Measurements from ENCODE around the gene PFKP. TPM values are rescaled to one million over a fixed set of nuclear protein-coding genes. Genes with fewer than 3 reads are reported as not detected.

Gene PFKP
- total RNA-seq, 1 experiment from 2014 or later: 232 TPM

DNA sequence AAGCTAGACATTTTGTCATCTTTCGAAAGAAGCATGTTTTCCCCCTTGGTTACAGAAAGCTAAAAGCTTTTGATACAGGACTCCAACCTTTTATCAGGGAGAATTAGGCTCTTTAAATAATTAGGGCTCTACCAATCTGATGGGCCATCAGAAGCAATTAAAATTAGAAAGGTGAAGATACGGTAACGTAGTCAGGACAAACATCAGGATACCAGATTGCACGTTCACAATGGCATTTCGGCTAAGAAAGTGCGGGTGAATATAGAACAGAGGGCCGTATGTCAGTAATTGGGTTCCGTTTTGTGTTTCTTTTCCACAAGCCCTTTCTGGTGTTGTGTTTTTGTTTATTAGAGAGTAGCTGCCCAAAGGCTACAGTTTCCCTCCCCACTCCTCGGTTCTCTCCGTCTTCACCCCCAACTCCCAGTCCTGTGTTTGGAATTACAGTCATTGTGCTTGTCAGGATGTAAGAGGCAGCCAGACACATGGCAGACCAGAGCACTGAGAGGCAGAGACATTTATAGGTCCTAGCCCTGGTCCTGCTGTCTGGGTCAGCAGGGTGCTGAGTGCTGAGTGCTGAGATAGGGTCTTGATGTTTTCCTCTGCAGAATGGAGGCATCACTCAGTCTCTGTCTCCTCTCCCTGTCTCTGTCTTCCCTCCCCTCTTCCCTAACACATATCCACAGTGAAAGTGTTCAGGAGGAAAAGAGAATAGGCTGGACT lies 5.5 kb downstream of the PFKP start:
- in situ Hi-C loops (cut with HindIII; ENCODE audit: low pct_unique_long_range_greater_than_20kb, low sequenced_read_pairs): no loop called here
- H3K27me3 ChIP-seq (ENCODE audit: control insufficient read depth, insufficient read depth, low read length): no peaks in the 10 kb centered on the region
- CTCF ChIA-PET: no interaction called here
- POLR2A ChIA-PET: interaction anchor here (0.6 to 0.7 kb wide), 2 partner anchors 20 to 22 kb away, joined by 4 read pairs; no protein-coding TSS in a partner anchor
- ATAC-seq (no peak), DNase-seq (ENCODE audit: low read depth, low spot score) (no peak)
- no peak for TF ChIP-seq TCF7L2 (IDR thresholded peaks at IDR 0.05; ENCODE audit: low read depth, low read length)
- no peak for TF ChIP-seq CTCF (IDR thresholded peaks at IDR 0.05)
- TF ChIP-seq POLR2AphosphoS5 (IDR thresholded peaks at IDR 0.05; ENCODE audit: low read depth, low read length): no peak
- TF ChIP-seq SIN3A (IDR thresholded peaks at IDR 0.05; ENCODE audit: borderline replicate concordance, insufficient read depth, low read depth, low read length): no peak
- TF ChIP-seq, protein P1, sequence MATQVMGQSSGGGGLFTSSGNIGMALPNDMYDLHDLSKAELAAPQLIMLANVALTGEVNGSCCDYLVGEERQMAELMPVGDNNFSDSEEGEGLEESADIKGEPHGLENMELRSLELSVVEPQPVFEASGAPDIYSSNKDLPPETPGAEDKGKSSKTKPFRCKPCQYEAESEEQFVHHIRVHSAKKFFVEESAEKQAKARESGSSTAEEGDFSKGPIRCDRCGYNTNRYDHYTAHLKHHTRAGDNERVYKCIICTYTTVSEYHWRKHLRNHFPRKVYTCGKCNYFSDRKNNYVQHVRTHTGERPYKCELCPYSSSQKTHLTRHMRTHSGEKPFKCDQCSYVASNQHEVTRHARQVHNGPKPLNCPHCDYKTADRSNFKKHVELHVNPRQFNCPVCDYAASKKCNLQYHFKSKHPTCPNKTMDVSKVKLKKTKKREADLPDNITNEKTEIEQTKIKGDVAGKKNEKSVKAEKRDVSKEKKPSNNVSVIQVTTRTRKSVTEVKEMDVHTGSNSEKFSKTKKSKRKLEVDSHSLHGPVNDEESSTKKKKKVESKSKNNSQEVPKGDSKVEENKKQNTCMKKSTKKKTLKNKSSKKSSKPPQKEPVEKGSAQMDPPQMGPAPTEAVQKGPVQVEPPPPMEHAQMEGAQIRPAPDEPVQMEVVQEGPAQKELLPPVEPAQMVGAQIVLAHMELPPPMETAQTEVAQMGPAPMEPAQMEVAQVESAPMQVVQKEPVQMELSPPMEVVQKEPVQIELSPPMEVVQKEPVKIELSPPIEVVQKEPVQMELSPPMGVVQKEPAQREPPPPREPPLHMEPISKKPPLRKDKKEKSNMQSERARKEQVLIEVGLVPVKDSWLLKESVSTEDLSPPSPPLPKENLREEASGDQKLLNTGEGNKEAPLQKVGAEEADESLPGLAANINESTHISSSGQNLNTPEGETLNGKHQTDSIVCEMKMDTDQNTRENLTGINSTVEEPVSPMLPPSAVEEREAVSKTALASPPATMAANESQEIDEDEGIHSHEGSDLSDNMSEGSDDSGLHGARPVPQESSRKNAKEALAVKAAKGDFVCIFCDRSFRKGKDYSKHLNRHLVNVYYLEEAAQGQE (IDR thresholded peaks at IDR 0.05; ENCODE audit: insufficient read depth in 1 of 2, low read depth in 2 of 2, low read length in 1 of 2): no peak
- peak overlapping the region; percentile 75 for H3K27ac ChIP-seq (ENCODE audit: low read length)
- no peaks in the 10 kb centered on the region for H3K9me3 ChIP-seq (ENCODE audit: control insufficient read depth, insufficient read depth, low read depth, low read length)
- BruUV-seq (replicated peaks): no TSS peak
- H3K4me3 ChIP-seq (ENCODE audit: low read depth in 2 of 2, low read length in 2 of 2): 0 out of 4 replicates have a peak overlapping the region, but pooled peaks of 1 of the 2 experiments have one; percentile 16
- H3K36me3 ChIP-seq (ENCODE audit: control insufficient read depth, insufficient read depth, low read length): peaks cover 2% of the 10 kb centered on the region; the same call in 1 of the 2 replicates
- intact Hi-C loops (cut with micrococcal nuclease; ENCODE audit: unreplicated experiment): no loop called here
- H3K4me1 ChIP-seq (ENCODE audit: control insufficient read depth, insufficient read depth, low read length): peaks cover 64% of the 10 kb centered on the region

- peak overlapping the region; percentile 75 for H3K27ac ChIP-seq (ENCODE audit: low read length)
- intact Hi-C loops (cut with micrococcal nuclease; ENCODE audit: unreplicated experiment): no loop called here
- DNase-seq (ENCODE audit: low read depth, low spot score) (no peak), ATAC-seq (0 out of 2 replicates have a peak, but pooled peaks have one; percentile 3)
- in situ Hi-C loops (cut with HindIII; ENCODE audit: low pct_unique_long_range_greater_than_20kb, low sequenced_read_pairs): no loop called here
- H3K9me3 ChIP-seq (ENCODE audit: control insufficient read depth, insufficient read depth, low read depth, low read length): no peaks in the 10 kb centered on the region
- ChIA-PET POLR2A (no interaction called here), CTCF (no interaction called here)
- H3K27me3 ChIP-seq (ENCODE audit: control insufficient read depth, insufficient read depth, low read length): no peaks in the 10 kb centered on the region
- peaks cover 76% of the 10 kb centered on the region for H3K4me1 ChIP-seq (ENCODE audit: control insufficient read depth, insufficient read depth, low read length)
- TF ChIP-seq, protein P1 (IDR thresholded peaks at IDR 0.05; ENCODE audit: insufficient read depth in 1 of 2, low read depth in 2 of 2, low read length in 1 of 2): no peak
- TF ChIP-seq TCF7L2 (IDR thresholded peaks at IDR 0.05; ENCODE audit: low read depth, low read length): no peak
- TF ChIP-seq SIN3A (IDR thresholded peaks at IDR 0.05; ENCODE audit: borderline replicate concordance, insufficient read depth, low read depth, low read length): no peak
- no peak for TF ChIP-seq CTCF (IDR thresholded peaks at IDR 0.05)
- no peak for TF ChIP-seq POLR2AphosphoS5 (IDR thresholded peaks at IDR 0.05; ENCODE audit: low read depth, low read length)
- peaks cover 2% of the 10 kb centered on the region; the same call in 1 of the 2 replicates for H3K36me3 ChIP-seq (ENCODE audit: control insufficient read depth, insufficient read depth, low read length)
- H3K4me3 ChIP-seq (ENCODE audit: low read depth in 2 of 2, low read length in 2 of 2): no peak overlapping the region
- BruUV-seq (replicated peaks): no TSS peak
Observed at GRCh38 chr10:3074145-3074665, 6.9 kb downstream of the PFKP start.
